CD4-positive, alpha-beta memory T cell (primary cell): Measurements from ENCODE around the gene KIFBP. TPM values are rescaled to one million over a fixed set of nuclear protein-coding genes. Genes with fewer than 3 reads are reported as not detected.

Experiments
- CTCF ChIA-PET: fragments of 350-600 bp; sonication (Branson Sonifier 250); formaldehyde crosslinking; loops from one replicate; lab custom pipeline; 2021; ENCODE audit warnings: inconsistent platforms; ENCODE audit not compliant: partially characterized antibody; lab: Charles Lee
- POLR2A ChIA-PET: fragments of 350-600 bp; sonication (Branson Sonifier 250); formaldehyde crosslinking; loops from one replicate; lab custom pipeline; 2021; ENCODE audit not compliant: partially characterized antibody; lab: Charles Lee
- DNase-seq, 5 donors: peaks; one replicate each; pipeline versions ENCODE4 v3.0.0 to v3.0.0-alpha.2; 2020 to 2022; ENCODE audit warnings: mixed read lengths in 1 of 5
- H3K27ac ChIP-seq: one replicate; pipeline ENCODE4 v1.7.0; 2013; ENCODE audit warnings: low read depth, low read length
- H3K27me3 ChIP-seq: 2 replicates; pipeline ENCODE4 v1.7.0; 2013; ENCODE audit warnings: mild to moderate bottlenecking, low read length, moderate library complexity; ENCODE audit not compliant: insufficient read depth
- H3K36me3 ChIP-seq: 2 replicates; pipeline ENCODE4 v1.7.0; 2013; ENCODE audit warnings: mild to moderate bottlenecking, low read length, moderate library complexity; ENCODE audit not compliant: insufficient read depth
- H3K4me1 ChIP-seq: 2 replicates; pipeline ENCODE4 v1.7.0; 2013; ENCODE audit warnings: mild to moderate bottlenecking, low read length, moderate library complexity; ENCODE audit not compliant: insufficient read depth
- H3K4me3 ChIP-seq, 2 donors: one replicate each; pipeline ENCODE4 v1.7.0; 2013; ENCODE audit warnings: low read length in 2 of 2, mild to moderate bottlenecking in 1 of 2
- H3K9me3 ChIP-seq, 2 donors: one replicate each; pipeline ENCODE4 v1.7.0; 2013; ENCODE audit warnings: low read length in 2 of 2, control low read depth in 1 of 2; ENCODE audit not compliant: control insufficient read depth in 1 of 2
- H3K27ac Mint-ChIP-seq, 7 donors: one replicate each; pipeline ENCODE4 v1.8.0; 2020 to 2021; ENCODE audit warnings: mixed read lengths in 7 of 7, mild to moderate bottlenecking in 6 of 7, inconsistent platforms in 3 of 7, moderate library complexity in 3 of 7
- H3K27me3 Mint-ChIP-seq, 2 donors: one replicate each; pipeline ENCODE4 v1.8.0; 2020 to 2021; ENCODE audit warnings: mixed read lengths in 2 of 2
- H3K36me3 Mint-ChIP-seq, 2 donors: one replicate each; pipeline ENCODE4 v1.8.0; 2020 to 2021; ENCODE audit warnings: mixed read lengths in 2 of 2, inconsistent platforms in 1 of 2, mild to moderate bottlenecking in 1 of 2
- H3K4me1 Mint-ChIP-seq, 4 donors: one replicate each; pipeline ENCODE4 v1.8.0; 2020 to 2021; ENCODE audit warnings: mixed read lengths in 4 of 4, mild to moderate bottlenecking in 1 of 4
- H3K4me3 Mint-ChIP-seq, 8 donors: one replicate each; pipeline ENCODE4 v1.8.0; 2020 to 2021; ENCODE audit warnings: mixed read lengths in 8 of 8, mild to moderate bottlenecking in 7 of 8, moderate library complexity in 6 of 8, inconsistent platforms in 3 of 8
- H3K9me3 Mint-ChIP-seq, 8 donors: one replicate each; pipeline ENCODE4 v1.8.0; 2020 to 2021; ENCODE audit warnings: mixed read lengths in 8 of 8, mild to moderate bottlenecking in 5 of 8, inconsistent platforms in 3 of 8, moderate library complexity in 1 of 8
- intact Hi-C: fragments of 100-400 bp; cut with micrococcal nuclease; formaldehyde crosslinking; loops from one replicate; pipeline ENCODE4 v1.15.1; 2023
- polyA plus RNA-seq, 2 donors: library from polyadenylated mRNA; unstranded; fragments of 300-500 nt; fragmentation: Illumina TruSeq; gene quantifications; one replicate each; pipeline ENCODE4 v1.2.3, GENCODE V29; 2021
- total RNA-seq, 2 experiments: library from RNA; stranded (reverse); gene quantifications; one replicate each; pipeline ENCODE4 v1.2.3, GENCODE V29; 2021

The KIFBP gene
- total and polyA plus RNA-seq, 4 experiments from 2014 or later: 2.7 to 18.5 (median 13.0) TPM

GRCh38 chr10:69052736-69053135 is 64.1 kb downstream of the KIFBP start:
- Mint-ChIP-seq H3K4me1 (peaks cover 7 to 35% (median 18%) of the 10 kb centered on the region in 4 donors), H3K27me3 (no peaks in the 10 kb centered on the region), H3K4me3 (no peak overlapping the region), H3K27ac (no peak overlapping the region), H3K36me3 (no peaks in the 10 kb centered on the region), H3K9me3 (no peaks in the 10 kb centered on the region)
- no peak for DNase-seq
- no peaks in the 10 kb centered on the region for H3K36me3 ChIP-seq
- no peak overlapping the region for H3K27ac ChIP-seq
- H3K4me3 ChIP-seq: no peak overlapping the region
- H3K9me3 ChIP-seq: no peaks in the 10 kb centered on the region
- CTCF ChIA-PET: no interaction called here
- H3K4me1 ChIP-seq: peaks cover 24% of the 10 kb centered on the region
- intact Hi-C loops: no loop called here
- H3K27me3 ChIP-seq: no peaks in the 10 kb centered on the region
- POLR2A ChIA-PET: interaction anchor here (1.4 kb wide), 1 partner anchor 38 kb away, joined by 4 read pairs; no protein-coding TSS in a partner anchor

- ChIA-PET POLR2A (interaction anchor here (0.9 to 2.4 kb wide), 4 partner anchors 10 to 34 kb away, joined by 3 to 9 read pairs (median 6); partner anchors contain the start of gene SRGN), CTCF (interaction anchor here (1.3 kb wide), 1 partner anchor 37 kb away, joined by 3 read pairs; no protein-coding TSS in a partner anchor)
- H3K27me3 Mint-ChIP-seq: no peaks in the 10 kb centered on the region
- peaks cover 7 to 43% (median 23%) of the 10 kb centered on the region in 4 donors for H3K4me1 Mint-ChIP-seq
- no peaks in the 10 kb centered on the region for H3K9me3 Mint-ChIP-seq
- H3K4me3 Mint-ChIP-seq: peak overlapping the region in 2 of 8 donors; percentile 10 to 14
- Histone ChIP-seq H3K27me3 (no peaks in the 10 kb centered on the region), H3K9me3 (no peaks in the 10 kb centered on the region), H3K4me3 (no peak overlapping the region), H3K27ac (no peak overlapping the region), H3K36me3 (no peaks in the 10 kb centered on the region), H3K4me1 (peaks cover 29% of the 10 kb centered on the region)
- intact Hi-C loops: no loop called here
- DNase-seq: no peak
- H3K36me3 Mint-ChIP-seq: no peaks in the 10 kb centered on the region
- H3K27ac Mint-ChIP-seq: peak overlapping the region in 4 of 7 donors; percentile 9 to 77 (median 21)
These were observed 66.6 kb downstream of the KIFBP start for GRCh38 chr10:69055241-69055640.

- peaks cover 34% of the 10 kb centered on the region for H3K4me1 ChIP-seq
- DNase-seq: no peak
- H3K4me1 Mint-ChIP-seq: peaks cover 8 to 46% (median 24%) of the 10 kb centered on the region in 4 donors
These were observed 67.5 kb downstream of the KIFBP start for GRCh38 chr10:69056129-69056528.

GRCh38 chr10:69056536-69057260 is 68.1 kb downstream of the KIFBP start:
- H3K9me3 Mint-ChIP-seq: no peaks in the 10 kb centered on the region

More at GRCh38 chr10:69056129-69056528, 67.5 kb downstream of the KIFBP start:
- intact Hi-C loops: no loop called here
- Histone ChIP-seq H3K9me3 (no peaks in the 10 kb centered on the region), H3K4me3 (no peak overlapping the region), H3K27ac (no peak overlapping the region), H3K36me3 (no peaks in the 10 kb centered on the region), H3K27me3 (no peaks in the 10 kb centered on the region)
- no peaks in the 10 kb centered on the region for H3K36me3 Mint-ChIP-seq
- ChIA-PET POLR2A (interaction anchor here (1.1 to 2.4 kb wide), 2 partner anchors 10 to 32 kb away, joined by 3 to 9 read pairs; partner anchors contain the start of gene SRGN), CTCF (interaction anchor here (1.3 kb wide), 1 partner anchor 36 kb away, joined by 3 read pairs; no protein-coding TSS in a partner anchor)
- H3K9me3 Mint-ChIP-seq: no peaks in the 10 kb centered on the region
- H3K27me3 Mint-ChIP-seq: no peaks in the 10 kb centered on the region
- H3K4me3 Mint-ChIP-seq: peak overlapping the region in 1 of 8 donors; percentile 14
- H3K27ac Mint-ChIP-seq: peak overlapping the region in 3 of 7 donors; percentile 29 to 77 (median 75)

GRCh38 chr10:69057261-69057950 is 68.8 kb downstream of the KIFBP start:
- intact Hi-C loops: no loop called here
- peaks cover 19 to 53% (median 35%) of the 10 kb centered on the region in 4 donors for H3K4me1 Mint-ChIP-seq
- no peaks in the 10 kb centered on the region for H3K27me3 ChIP-seq
- peak overlapping the region; percentile 20 to 89 (median 72) for H3K27ac Mint-ChIP-seq
- no peak overlapping the region for H3K4me3 ChIP-seq
- H3K9me3 ChIP-seq: no peaks in the 10 kb centered on the region
- H3K9me3 Mint-ChIP-seq: no peaks in the 10 kb centered on the region
- no peaks in the 10 kb centered on the region for H3K36me3 ChIP-seq
- DNase-seq: no peak
- H3K36me3 Mint-ChIP-seq: no peaks in the 10 kb centered on the region
- peak overlapping the region in 2 of 8 donors; percentile 3 to 62 for H3K4me3 Mint-ChIP-seq
- no peaks in the 10 kb centered on the region for H3K27me3 Mint-ChIP-seq
- POLR2A ChIA-PET: interaction anchor here (0.9 to 2.4 kb wide), 3 partner anchors 12 to 31 kb away, joined by 3 to 9 read pairs (median 4); partner anchors contain the start of gene SRGN
- CTCF ChIA-PET: no interaction called here
- no peak overlapping the region for H3K27ac ChIP-seq
- peaks cover 47% of the 10 kb centered on the region for H3K4me1 ChIP-seq

More at GRCh38 chr10:69056536-69057260, 68.1 kb downstream of the KIFBP start:
- Histone ChIP-seq H3K4me1 (peaks cover 40% of the 10 kb centered on the region), H3K4me3 (no peak overlapping the region), H3K9me3 (no peaks in the 10 kb centered on the region), H3K27me3 (no peaks in the 10 kb centered on the region), H3K27ac (no peak overlapping the region), H3K36me3 (no peaks in the 10 kb centered on the region)
- peak overlapping the region in 3 of 8 donors; percentile 3 to 10 (median 4) for H3K4me3 Mint-ChIP-seq
- peaks cover 13 to 46% (median 29%) of the 10 kb centered on the region in 4 donors for H3K4me1 Mint-ChIP-seq
- ChIA-PET POLR2A (interaction anchor here (0.9 to 2.4 kb wide), 4 partner anchors 9 to 31 kb away, joined by 3 to 9 read pairs (median 4); partner anchors contain the start of gene SRGN), CTCF (interaction anchor here (1.3 kb wide), 1 partner anchor 36 kb away, joined by 3 read pairs; no protein-coding TSS in a partner anchor)
- peak overlapping the region in 4 of 7 donors; percentile 44 to 77 (median 74) for H3K27ac Mint-ChIP-seq
- H3K27me3 Mint-ChIP-seq: no peaks in the 10 kb centered on the region
- no peaks in the 10 kb centered on the region for H3K36me3 Mint-ChIP-seq
- no peak for DNase-seq
- intact Hi-C loops: no loop called here

GRCh38 chr10:69057951-69058297 is 69.3 kb downstream of the KIFBP start:
- H3K27ac Mint-ChIP-seq: peak overlapping the region in 3 of 7 donors; percentile 77 to 89 (median 77)
- H3K4me3 Mint-ChIP-seq: no peak overlapping the region
- Histone ChIP-seq H3K36me3 (no peaks in the 10 kb centered on the region), H3K9me3 (no peaks in the 10 kb centered on the region), H3K27me3 (no peaks in the 10 kb centered on the region), H3K4me3 (no peak overlapping the region), H3K4me1 (peaks cover 48% of the 10 kb centered on the region), H3K27ac (no peak overlapping the region)
- POLR2A ChIA-PET: interaction anchor here (1.5 kb wide), 1 partner anchor 12 kb away, joined by 4 read pairs; no protein-coding TSS in a partner anchor
- H3K9me3 Mint-ChIP-seq: no peaks in the 10 kb centered on the region
- no peak for DNase-seq
- intact Hi-C loops: no loop called here
- no peaks in the 10 kb centered on the region for H3K36me3 Mint-ChIP-seq
- H3K27me3 Mint-ChIP-seq: no peaks in the 10 kb centered on the region
- CTCF ChIA-PET: no interaction called here
- peaks cover 20 to 51% (median 35%) of the 10 kb centered on the region in 4 donors for H3K4me1 Mint-ChIP-seq
